Neuronal stem cell (in vitro differentiated cells): Measurements from ENCODE around the gene MRPS33.
"Not testable (repeated sequence)": the region's sequence is repeated elsewhere in the genome, so short reads cannot be mapped to it uniquely, and the experiment has no call there.

Source experiments
- DNase-seq: peaks from one replicate; pipeline ENCODE4 v3.0.0-alpha.2; 2013; ENCODE audit warnings: low spot score
- H2AFZ ChIP-seq: one replicate; pipeline ENCODE4 v1.6.1; 2013; ENCODE audit warnings: mild to moderate bottlenecking, low read length, inconsistent platforms
- H2AK5ac ChIP-seq: 2 replicates; pipeline ENCODE4 v1.6.1; 2013; ENCODE audit warnings: low read depth, mild to moderate bottlenecking, inconsistent platforms, low read length, moderate library complexity, mixed read lengths
- H2BK120ac ChIP-seq: 2 replicates; pipeline ENCODE4 v1.6.1; 2013; ENCODE audit warnings: low read depth, mild to moderate bottlenecking, inconsistent platforms, low read length, moderate library complexity, mixed read lengths
- H2BK12ac ChIP-seq: one replicate; pipeline ENCODE4 v1.6.1; 2013; ENCODE audit warnings: low read length, inconsistent platforms
- H2BK15ac ChIP-seq: 2 replicates; pipeline ENCODE4 v1.6.1; 2013; ENCODE audit warnings: mild to moderate bottlenecking, low read length, inconsistent platforms, mixed read lengths
- H2BK5ac ChIP-seq: one replicate; pipeline ENCODE4 v1.6.1; 2013; ENCODE audit warnings: inconsistent platforms, mild to moderate bottlenecking, low read length, moderate library complexity
- H3K14ac ChIP-seq: one replicate; pipeline ENCODE4 v1.6.1; 2013; ENCODE audit warnings: low read length, inconsistent platforms
- H3K18ac ChIP-seq: 2 replicates; pipeline ENCODE4 v1.6.1; 2013; ENCODE audit warnings: low read length, inconsistent platforms
- H3K23ac ChIP-seq: 2 replicates; pipeline ENCODE4 v1.6.1; 2013; ENCODE audit warnings: low read depth, mild to moderate bottlenecking, mixed read lengths, low read length, inconsistent platforms; ENCODE audit not compliant: poor library complexity
- H3K27ac ChIP-seq: replicated peaks from 3 replicates; pipeline ENCODE4 v1.5.1; 2013; ENCODE audit warnings: low read length, inconsistent platforms
- H3K27me3 ChIP-seq, 3 experiments: 2 replicates each; pipeline ENCODE4 v1.6.1; 2013; ENCODE audit warnings: low read length in 3 of 3, mild to moderate bottlenecking in 2 of 3, inconsistent platforms in 1 of 3, low read depth in 1 of 3, mixed read lengths in 1 of 3, moderate library complexity in 1 of 3; ENCODE audit not compliant: control insufficient read depth in 3 of 3, insufficient read depth in 3 of 3
- H3K36me3 ChIP-seq, 2 donors: replicated peaks in 1 of 2; 2 replicates each; pipeline ENCODE4 v1.6.1; 2013; ENCODE audit warnings: low read length in 2 of 2; ENCODE audit not compliant: control insufficient read depth in 2 of 2, insufficient read depth in 2 of 2
- H3K4ac ChIP-seq: 2 replicates; pipeline ENCODE4 v1.6.1; 2013; ENCODE audit warnings: inconsistent platforms, mild to moderate bottlenecking, low read length, moderate library complexity
- H3K4me1 ChIP-seq, 2 donors: 1 replicate in 1 of 2; 2 replicates in 1 of 2; pipeline ENCODE4 v1.6.1; 2013; ENCODE audit warnings: low read length in 2 of 2, low read depth in 1 of 2; ENCODE audit not compliant: control insufficient read depth in 2 of 2, insufficient read depth in 1 of 2
- H3K4me2 ChIP-seq: one replicate; pipeline ENCODE4 v1.6.1; 2013; ENCODE audit warnings: mild to moderate bottlenecking, low read length, inconsistent platforms; ENCODE audit not compliant: insufficient read depth, poor library complexity, severe bottlenecking
- H3K4me3 ChIP-seq, 2 donors: 2 replicates each; pipeline ENCODE4 v1.5.1; 2013; ENCODE audit warnings: low read length in 2 of 2, mild to moderate bottlenecking in 2 of 2, inconsistent platforms in 1 of 2, moderate library complexity in 1 of 2
- H3K79me1 ChIP-seq: one replicate; pipeline ENCODE4 v1.6.1; 2013; ENCODE audit warnings: low read depth, mild to moderate bottlenecking, inconsistent platforms, low read length, moderate library complexity
- H3K9ac ChIP-seq: one replicate; pipeline ENCODE4 v1.6.1; 2013; ENCODE audit warnings: mild to moderate bottlenecking, low read depth, low read length, inconsistent platforms; ENCODE audit not compliant: poor library complexity
- H3K9me3 ChIP-seq, 2 donors: replicated peaks in 1 of 2; 2 replicates each; pipeline versions ENCODE3 to v1.6.1; 2013; ENCODE audit warnings: low read length in 2 of 2, mild to moderate bottlenecking in 2 of 2, inconsistent platforms in 1 of 2, low read depth in 1 of 2, mixed read lengths in 1 of 2, moderate library complexity in 1 of 2; ENCODE audit not compliant: control insufficient read depth in 2 of 2, insufficient read depth in 1 of 2
- H4K8ac ChIP-seq: one replicate; pipeline ENCODE4 v1.6.1; 2013; ENCODE audit warnings: low read depth, mild to moderate bottlenecking, inconsistent platforms, low read length, moderate library complexity
- H4K91ac ChIP-seq: one replicate; pipeline ENCODE4 v1.6.1; 2013; ENCODE audit warnings: low read length, low read depth, mild to moderate bottlenecking, inconsistent platforms; ENCODE audit not compliant: poor library complexity
- WGBS, 2 donors: extraction: QIAGEN DNeasy Blood & Tissue Kit; methylation state at CpG; one replicate each; pipeline ENCODE4 v1.1.7; 2013; ENCODE audit warnings: missing lambda C conversion rate in 2 of 2, mixed read lengths in 1 of 2; ENCODE audit not compliant: insufficient read length in 2 of 2, insufficient replicate concordance in 1 of 2; ENCODE audit errors: extremely low coverage in 2 of 2; 5-methylcytosine and 5-hydroxymethylcytosine counted together

The MRPS33 gene

GRCh38 chr7:141042222-141043193 is 27.8 kb upstream of the MRPS33 start:
- WGBS, 2 donors, result no CpG with 5 or more reads among the region's 14 CpGs
- Histone ChIP-seq H4K8ac (no peak overlapping the region), H3K14ac (no peak overlapping the region), H3K4ac (no peak overlapping the region), H2BK15ac (no peak overlapping the region), H3K9me3 (no peaks in the 10 kb centered on the region), H3K79me1 (no peaks in the 10 kb centered on the region), H3K4me2 (no peak overlapping the region), H2BK5ac (no peak overlapping the region), H3K18ac (no peak overlapping the region), H2AFZ (no peak overlapping the region), H2AK5ac (no peak overlapping the region), H4K91ac (no peak overlapping the region), H3K9ac (no peak overlapping the region), H3K36me3 (no peaks in the 10 kb centered on the region), H3K27me3 (no peaks in the 10 kb centered on the region), H3K23ac (no peak overlapping the region), H2BK120ac (no peak overlapping the region), H3K4me3 (no peak overlapping the region), H3K4me1 (no peaks in the 10 kb centered on the region), H2BK12ac (no peak overlapping the region), H3K27ac (no peak overlapping the region)
- no peak for DNase-seq

GRCh38 chr7:141039376-141039775 is 24.6 kb upstream of the MRPS33 start:
- no peak overlapping the region for H2BK12ac ChIP-seq
- WGBS, 2 donors, result no CpG with 5 or more reads among the region's 3 CpGs
- no peak overlapping the region for H2AK5ac ChIP-seq
- no peak overlapping the region for H2AFZ ChIP-seq
- H3K4ac ChIP-seq, result no peak overlapping the region
- H3K27me3 ChIP-seq, result no peaks in the 10 kb centered on the region
- no peaks in the 10 kb centered on the region for H3K9me3 ChIP-seq
- no peak overlapping the region for H3K4me2 ChIP-seq
- no peak overlapping the region for H2BK5ac ChIP-seq
- no peak overlapping the region for H3K18ac ChIP-seq
- H3K27ac ChIP-seq, result no peak overlapping the region
- no peak overlapping the region for H4K91ac ChIP-seq
- no peak overlapping the region for H2BK120ac ChIP-seq
- no peak for DNase-seq
- no peak overlapping the region for H3K9ac ChIP-seq
- H3K4me3 ChIP-seq, result no peak overlapping the region
- H3K79me1 ChIP-seq, result no peaks in the 10 kb centered on the region
- no peak overlapping the region for H4K8ac ChIP-seq
- H3K4me1 ChIP-seq, result no peaks in the 10 kb centered on the region
- H3K36me3 ChIP-seq, result no peaks in the 10 kb centered on the region
- no peak overlapping the region for H3K14ac ChIP-seq
- no peak overlapping the region for H3K23ac ChIP-seq
- no peak overlapping the region for H2BK15ac ChIP-seq

GRCh38 chr7:141038100-141038499 is 23.3 kb upstream of the MRPS33 start:
- not testable (repeated sequence) for H3K4me1 ChIP-seq, H3K14ac ChIP-seq, H3K79me1 ChIP-seq, H3K27me3 ChIP-seq, H3K36me3 ChIP-seq, H3K18ac ChIP-seq, H3K9ac ChIP-seq, H2BK5ac ChIP-seq, H2BK120ac ChIP-seq, H2AFZ ChIP-seq, H2BK12ac ChIP-seq, H3K9me3 ChIP-seq, H4K91ac ChIP-seq, H2BK15ac ChIP-seq, H3K4ac ChIP-seq, H3K4me2 ChIP-seq, H3K27ac ChIP-seq, DNase-seq, H4K8ac ChIP-seq, H3K4me3 ChIP-seq, H3K23ac ChIP-seq, H2AK5ac ChIP-seq
- WGBS, 2 donors, result no CpG with 5 or more reads among the region's 3 CpGs

- not testable (repeated sequence) for H3K18ac ChIP-seq, DNase-seq, H3K14ac ChIP-seq, H2BK15ac ChIP-seq, H2AK5ac ChIP-seq, H4K91ac ChIP-seq, H3K9ac ChIP-seq, H3K4me2 ChIP-seq, H2BK120ac ChIP-seq, H3K23ac ChIP-seq, H3K27ac ChIP-seq, H2BK12ac ChIP-seq, H3K79me1 ChIP-seq, H2BK5ac ChIP-seq, H3K27me3 ChIP-seq, H3K4me1 ChIP-seq, H4K8ac ChIP-seq, H3K9me3 ChIP-seq, H3K4ac ChIP-seq, H3K4me3 ChIP-seq, H3K36me3 ChIP-seq
- H2AFZ ChIP-seq, result peak overlapping the region; percentile 60
- WGBS, 2 donors, result no CpG with 5 or more reads among the region's 33 CpGs
These were observed 18.0 kb upstream of the MRPS33 start for GRCh38 chr7:141032539-141033323.
